GM19240 (cell line): Measurements from ENCODE around the gene ADIG.
"Not testable (repeated sequence)": the region's sequence is repeated elsewhere in the genome, so short reads cannot be mapped to it uniquely, and the experiment has no call there.

Source experiments
- DNase-seq: peaks from one replicate; pipeline ENCODE4 v3.0.0; 2011; ENCODE audit warnings: low spot score; ENCODE audit not compliant: insufficient read length

The ADIG gene

GRCh38 chr20:38569747-38570525 is 11.1 kb upstream of the ADIG start:
- no peak for DNase-seq

- no peak for DNase-seq
Measured at GRCh38 chr20:38573413-38573812, 7.6 kb upstream of the ADIG start.

- DNase-seq: no peak
Measured at GRCh38 chr20:38579219-38579910, 1.6 kb upstream of the ADIG start.

GRCh38 chr20:38579921-38580320 is 1.1 kb upstream of the ADIG start:
- no peak for DNase-seq

- DNase-seq: no peak
Measured at GRCh38 chr20:38581830-38582358, 897 bp downstream of the ADIG start.

GRCh38 chr20:38583306-38583705 is 2.3 kb downstream of the ADIG start:
- no peak for DNase-seq

- no peak for DNase-seq
Measured at GRCh38 chr20:38584099-38584763, 3.2 kb downstream of the ADIG start.

GRCh38 chr20:38585404-38586180 is 4.6 kb downstream of the ADIG start:
- DNase-seq: no peak

- no peak for DNase-seq
Measured at GRCh38 chr20:38586181-38586525, 5.2 kb downstream of the ADIG start.

- no peak for DNase-seq
Measured at GRCh38 chr20:38588303-38588702, 7.3 kb downstream of the ADIG start.

GRCh38 chr20:38589351-38589750 is 8.4 kb downstream of the ADIG start:
- DNase-seq: no peak

- no peak for DNase-seq
Measured at GRCh38 chr20:38589967-38590675, 9.1 kb downstream of the ADIG start.

- no peak for DNase-seq
Measured at GRCh38 chr20:38590676-38591473, 9.9 kb downstream of the ADIG start.

- no peak for DNase-seq
Measured at GRCh38 chr20:38591474-38592410, 10.7 kb downstream of the ADIG start.

GRCh38 chr20:38592411-38592790 is 11.4 kb downstream of the ADIG start:
- DNase-seq: not testable (repeated sequence)

GRCh38 chr20:38594281-38594680 is 13.3 kb downstream of the ADIG start:
- not testable (repeated sequence) for DNase-seq

GRCh38 chr20:38595886-38596285 is 14.9 kb downstream of the ADIG start:
- DNase-seq: not testable (repeated sequence)

- DNase-seq: no peak
Measured at GRCh38 chr20:38599410-38599882, 18.4 kb downstream of the ADIG start.

- no peak for DNase-seq
Measured at GRCh38 chr20:38600057-38600456, 19.1 kb downstream of the ADIG start.
